Colonic mucosa (tissue), 4 donors: Measurements from ENCODE around the gene LORICRIN. TPM values are rescaled to one million over a fixed set of nuclear protein-coding genes. Genes with fewer than 3 reads are reported as not detected.
"Not testable (repeated sequence)": the region's sequence is repeated elsewhere in the genome, so short reads cannot be mapped to it uniquely, and the experiment has no call there.

Experiments used
- DNase-seq: peaks from one replicate; pipeline ENCODE4 v3.0.0-alpha.2; 2020
- H3K27ac ChIP-seq: fragments of 200-600 bp; one replicate; pipeline ENCODE4 v1.8.0; 2021
- H3K27me3 ChIP-seq: fragments of 200-600 bp; one replicate; pipeline ENCODE4 v1.8.0; 2021
- H3K36me3 ChIP-seq: fragments of 200-600 bp; one replicate; pipeline ENCODE4 v1.8.0; 2021
- H3K4me1 ChIP-seq: fragments of 200-600 bp; one replicate; pipeline ENCODE4 v1.8.0; 2021; ENCODE audit warnings: mild to moderate bottlenecking
- H3K4me3 ChIP-seq: fragments of 200-600 bp; one replicate; pipeline ENCODE4 v1.8.0; 2021
- H3K9ac ChIP-seq, 2 donors: one replicate each; pipeline ENCODE4 v1.7.0; 2013; ENCODE audit warnings: control low read depth in 2 of 2, low read depth in 2 of 2, low read length in 2 of 2
- H3K9me3 ChIP-seq: fragments of 200-600 bp; one replicate; pipeline ENCODE4 v1.8.0; 2021
- intact Hi-C: fragments of 100-400 bp; cut with DNase I; formaldehyde crosslinking; loops from one replicate; pipeline ENCODE4 v1.14.1; 2022
- total RNA-seq, 2 donors: library from RNA; stranded (reverse); fragmentation: NEBNext Ultra II Directional in 1 of 2; extraction: Animal tissue kit (Norgen Biotek cat#: 25700) in 1 of 2; gene quantifications; one replicate each; pipeline ENCODE4 v1.2.1, GENCODE V29; 2021
- TF ChIP-seq, protein P1 (sequence below): fragments of 200-600 bp; IDR thresholded peaks from one replicate; pipeline ENCODE4 v1.8.0; 2022; ENCODE audit warnings: antibody characterized with exemption, mild to moderate bottlenecking
- donor health status: healthy.
- donor health status: DM: no; HTN: no; CAD: no.
- donor health status: DM: no; HTN: no; CAD: no.

LORICRIN gene
- total RNA-seq, 2 donors from 2014 or later: not detected

DNA sequence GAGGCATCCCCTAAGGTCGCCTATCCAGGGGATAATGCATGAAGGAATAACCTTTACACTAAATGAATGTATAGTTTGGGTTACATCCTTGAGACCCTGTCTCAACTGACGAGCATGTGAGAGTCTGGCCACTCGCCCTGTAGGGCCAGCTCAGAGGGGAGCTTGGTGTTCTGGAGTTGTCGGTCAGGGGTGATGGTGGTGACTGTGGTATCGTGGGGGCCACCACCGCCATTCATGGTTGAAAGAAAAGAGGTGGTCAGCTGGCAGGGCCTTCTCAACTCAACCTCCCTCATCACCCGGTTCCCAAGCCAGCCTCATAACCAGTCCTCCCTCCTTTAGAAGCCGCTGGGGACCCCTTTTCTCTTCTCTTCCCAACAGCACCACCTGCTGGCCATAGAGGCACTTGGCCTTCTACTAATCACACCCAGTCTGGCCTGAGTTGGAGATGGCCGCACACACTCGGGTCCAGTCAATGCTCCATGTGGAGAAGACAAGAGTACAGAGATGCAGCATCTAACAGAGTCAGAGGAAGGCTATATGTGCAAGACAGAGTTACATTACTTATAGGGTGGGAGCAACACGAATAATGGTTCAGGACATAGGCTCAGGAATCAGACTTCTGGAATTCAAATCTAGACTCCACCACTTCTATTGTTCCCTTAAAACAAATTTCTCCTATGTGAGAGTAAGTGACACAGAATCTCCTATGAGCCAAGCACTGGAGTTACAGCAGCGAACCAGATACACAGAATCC is 30.2 kb upstream of the LORICRIN start:
- DNase-seq, H3K9me3 ChIP-seq, H3K9ac ChIP-seq, H3K4me1 ChIP-seq, H3K36me3 ChIP-seq, H3K27me3 ChIP-seq, H3K4me3 ChIP-seq, H3K27ac ChIP-seq: not testable (repeated sequence)
- TF ChIP-seq, protein P1, sequence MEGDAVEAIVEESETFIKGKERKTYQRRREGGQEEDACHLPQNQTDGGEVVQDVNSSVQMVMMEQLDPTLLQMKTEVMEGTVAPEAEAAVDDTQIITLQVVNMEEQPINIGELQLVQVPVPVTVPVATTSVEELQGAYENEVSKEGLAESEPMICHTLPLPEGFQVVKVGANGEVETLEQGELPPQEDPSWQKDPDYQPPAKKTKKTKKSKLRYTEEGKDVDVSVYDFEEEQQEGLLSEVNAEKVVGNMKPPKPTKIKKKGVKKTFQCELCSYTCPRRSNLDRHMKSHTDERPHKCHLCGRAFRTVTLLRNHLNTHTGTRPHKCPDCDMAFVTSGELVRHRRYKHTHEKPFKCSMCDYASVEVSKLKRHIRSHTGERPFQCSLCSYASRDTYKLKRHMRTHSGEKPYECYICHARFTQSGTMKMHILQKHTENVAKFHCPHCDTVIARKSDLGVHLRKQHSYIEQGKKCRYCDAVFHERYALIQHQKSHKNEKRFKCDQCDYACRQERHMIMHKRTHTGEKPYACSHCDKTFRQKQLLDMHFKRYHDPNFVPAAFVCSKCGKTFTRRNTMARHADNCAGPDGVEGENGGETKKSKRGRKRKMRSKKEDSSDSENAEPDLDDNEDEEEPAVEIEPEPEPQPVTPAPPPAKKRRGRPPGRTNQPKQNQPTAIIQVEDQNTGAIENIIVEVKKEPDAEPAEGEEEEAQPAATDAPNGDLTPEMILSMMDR: peak; percentile 20
- intact Hi-C loops: loop anchor here (10.0 kb wide), 1 partner anchor 354 kb away; the partner anchor contains the start of gene SMCP

DNA sequence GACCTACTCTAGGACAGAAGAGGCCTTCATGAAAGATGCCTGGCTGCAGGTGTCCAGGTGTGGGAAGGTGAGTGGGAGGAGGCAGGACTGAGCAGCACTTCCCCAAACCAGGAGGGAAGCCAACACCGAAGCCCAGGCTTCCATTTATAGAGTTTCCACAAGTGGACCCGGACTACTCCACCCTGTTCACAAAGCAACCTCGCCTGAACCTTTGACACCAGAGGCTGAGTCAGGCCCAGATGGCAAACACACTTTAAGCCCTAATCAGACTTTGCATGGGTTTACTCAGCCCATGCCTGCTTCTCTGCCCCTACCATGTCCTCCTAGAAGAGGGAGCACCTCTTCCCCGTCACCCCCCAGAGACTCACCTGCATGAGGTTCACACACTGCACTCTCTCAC is 28.1 kb upstream of the LORICRIN start:
- Histone ChIP-seq H3K9me3 (no peaks in the 10 kb centered on the region), H3K36me3 (no peaks in the 10 kb centered on the region), H3K4me1 (peaks cover 4% of the 10 kb centered on the region), H3K4me3 (no peak overlapping the region), H3K9ac (no peak overlapping the region), H3K27ac (peak overlapping the region; percentile 17), H3K27me3 (no peaks in the 10 kb centered on the region)
- TF ChIP-seq, protein P1: no peak
- peak; percentile 52 for DNase-seq
- intact Hi-C loops: no loop called here

GRCh38 chr1:153231785-153232184 is 27.7 kb upstream of the LORICRIN start:
- H3K27ac ChIP-seq: peak overlapping the region; percentile 17
- TF ChIP-seq, protein P1: no peak
- peaks cover 4% of the 10 kb centered on the region for H3K4me1 ChIP-seq
- H3K4me3 ChIP-seq: no peak overlapping the region
- no peak overlapping the region for H3K9ac ChIP-seq
- DNase-seq: no peak
- H3K27me3 ChIP-seq: no peaks in the 10 kb centered on the region
- H3K9me3 ChIP-seq: no peaks in the 10 kb centered on the region
- intact Hi-C loops: no loop called here
- no peaks in the 10 kb centered on the region for H3K36me3 ChIP-seq

DNA sequence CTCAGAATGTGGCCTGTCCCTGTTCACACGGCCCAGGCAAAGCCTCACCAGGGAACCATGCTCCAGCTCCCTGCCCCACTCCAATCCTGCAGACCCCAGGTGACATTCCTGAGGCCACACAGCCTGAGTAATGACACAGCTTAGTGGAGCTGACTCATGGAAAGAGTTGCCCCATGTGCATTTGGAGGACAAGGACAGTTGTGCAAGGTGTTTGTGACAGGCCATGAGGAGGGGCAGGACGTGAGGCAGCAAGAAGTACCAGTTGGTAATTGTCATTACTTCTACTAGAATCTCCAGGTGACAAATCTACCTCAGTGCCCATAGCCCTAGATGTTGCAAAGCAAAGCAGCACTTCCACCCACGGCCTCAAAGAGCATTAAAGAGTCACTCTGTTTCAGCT is 26.9 kb upstream of the LORICRIN start:
- no peaks in the 10 kb centered on the region for H3K27me3 ChIP-seq
- DNase-seq: no peak
- no peak overlapping the region for H3K4me3 ChIP-seq
- TF ChIP-seq, protein P1: no peak
- intact Hi-C loops: no loop called here
- no peak overlapping the region for H3K9ac ChIP-seq
- peaks cover 4% of the 10 kb centered on the region for H3K4me1 ChIP-seq
- H3K9me3 ChIP-seq: no peaks in the 10 kb centered on the region
- no peak overlapping the region for H3K27ac ChIP-seq
- no peaks in the 10 kb centered on the region for H3K36me3 ChIP-seq

GRCh38 chr1:153233448-153233847 is 26.0 kb upstream of the LORICRIN start:
- H3K9me3 ChIP-seq: no peaks in the 10 kb centered on the region
- TF ChIP-seq, protein P1: no peak
- H3K27me3 ChIP-seq: no peaks in the 10 kb centered on the region
- no peak overlapping the region for H3K9ac ChIP-seq
- H3K36me3 ChIP-seq: no peaks in the 10 kb centered on the region
- no peak for DNase-seq
- H3K4me3 ChIP-seq: no peak overlapping the region
- intact Hi-C loops: no loop called here
- H3K27ac ChIP-seq: no peak overlapping the region
- peaks cover 4% of the 10 kb centered on the region for H3K4me1 ChIP-seq
